Esophagus muscularis mucosa (tissue), 4 donors: ENCODE measurements around the gene FA2H. TPM values are rescaled to one million over a fixed set of nuclear protein-coding genes. Genes with fewer than 3 reads are reported as not detected.

ENCODE experiments used
- DNase-seq: peaks from one replicate; pipeline ENCODE4 v3.0.0-alpha.2; 2017; ENCODE audit errors: extremely low spot score
- H3K27ac ChIP-seq, 4 donors: fragments of 200-600 bp; sonication (generic); replicated peaks in 1 of 4; 1 replicate in 3 of 4; 2 replicates in 1 of 4; pipeline ENCODE4 v1.5.1; 2016 to 2019; ENCODE audit warnings: mild to moderate bottlenecking in 1 of 4
- H3K27me3 ChIP-seq, 4 donors: fragments of 200-600 bp; sonication (generic); one replicate each; pipeline versions ENCODE4 v1.5.1 to v1.6.0; 2016 to 2019
- H3K36me3 ChIP-seq, 4 donors: fragments of 200-600 bp; sonication (generic); one replicate each; pipeline ENCODE4 v1.5.1; 2016 to 2019
- H3K4me1 ChIP-seq, 4 donors: fragments of 200-600 bp; sonication (generic); one replicate each; pipeline ENCODE4 v1.5.1; 2016 to 2019
- H3K4me3 ChIP-seq, 4 donors: fragments of 200-600 bp; sonication (generic); 1 replicate in 2 of 4; 2 replicates in 2 of 4; pipeline ENCODE4 v1.5.1; 2016 to 2019; ENCODE audit warnings: mild to moderate bottlenecking in 4 of 4, moderate library complexity in 1 of 4
- H3K9me3 ChIP-seq, 4 donors: fragments of 200-600 bp; sonication (generic); 1 replicate in 3 of 4; 2 replicates in 1 of 4; pipeline ENCODE4 v1.5.1; 2016 to 2019
- CTCF ChIP-seq, 3 experiments: fragments of 200-600 bp in 2 of 3; fragments of 450-650 bp in 1 of 3; sonication (generic) in 2 of 3; IDR thresholded peaks; one replicate each; pipeline ENCODE4 v1.5.1; 2017 to 2019; ENCODE audit warnings: antibody characterized with exemption in 3 of 3, mild to moderate bottlenecking in 2 of 3, moderate library complexity in 1 of 3
- EP300 ChIP-seq: sonication (generic); formaldehyde crosslinking; IDR thresholded peaks from one replicate; pipeline ENCODE4 v1.6.1; 2017; ENCODE audit warnings: antibody characterized with exemption
- POLR2A ChIP-seq: fragments of 450-650 bp; IDR thresholded peaks from one replicate; pipeline ENCODE4 v1.6.1; 2017; ENCODE audit warnings: antibody characterized with exemption, moderate library complexity, mild to moderate bottlenecking, low read depth
- POLR2AphosphoS5 ChIP-seq, 2 donors: sonication (generic); formaldehyde crosslinking; IDR thresholded peaks; one replicate each; pipeline ENCODE4 v1.6.1; 2017; ENCODE audit warnings: antibody characterized with exemption in 2 of 2
- WGBS: methylation state at CpG from one replicate; pipeline ENCODE4 v1.1.5; 2018; 5-methylcytosine and 5-hydroxymethylcytosine counted together
- intact Hi-C: fragments of 100-400 bp; cut with DNase I; formaldehyde crosslinking; loops from one replicate; pipeline ENCODE4 v1.15.1; 2023
- total RNA-seq, 4 donors: library from RNA; depleted of rRNA; stranded (reverse); fragments of >200 nt; gene quantifications; one replicate each; pipeline versions ENCODE4 v1.1.0 to v1.2.1, GENCODE V29; 2016

Gene FA2H
- total RNA-seq, 4 donors from 2014 or later: 0.50 to 0.92 (median 0.52) TPM; not detected in 1

GRCh38 chr16:74753180-74753579, 21.4 kb downstream of the FA2H start:
- DNase-seq: no peak
- intact Hi-C loops: no loop called here
- Histone ChIP-seq H3K4me1 (no peaks in the 10 kb centered on the region), H3K4me3 (no peak overlapping the region), H3K9me3 (no peaks in the 10 kb centered on the region), H3K36me3 (no peaks in the 10 kb centered on the region), H3K27me3 (peaks cover 0 to 33% (median 0%) of the 10 kb centered on the region in 4 donors), H3K27ac (no peak overlapping the region)
- TF ChIP-seq EP300: no peak
- 91% methylated on average over 6 of the region's 12 CpGs for WGBS

GRCh38 chr16:74752756-74753155, 21.9 kb downstream of the FA2H start:
- intact Hi-C loops: no loop called here
- H3K36me3 ChIP-seq: no peaks in the 10 kb centered on the region
- no peaks in the 10 kb centered on the region for H3K4me1 ChIP-seq
- WGBS: 90% methylated on average over 2 of the region's 5 CpGs
- peaks cover 0 to 37% (median 0%) of the 10 kb centered on the region in 4 donors for H3K27me3 ChIP-seq
- no peak overlapping the region for H3K4me3 ChIP-seq
- DNase-seq: no peak
- TF ChIP-seq CTCF (IDR thresholded peaks at IDR 0.05): no peak
- no peak for TF ChIP-seq EP300
- no peak for TF ChIP-seq POLR2A
- H3K9me3 ChIP-seq: no peaks in the 10 kb centered on the region
- no peak overlapping the region for H3K27ac ChIP-seq

GRCh38 chr16:74752258-74752657, 22.4 kb downstream of the FA2H start:
- intact Hi-C loops: no loop called here
- Histone ChIP-seq H3K4me1 (no peaks in the 10 kb centered on the region), H3K9me3 (no peaks in the 10 kb centered on the region), H3K27ac (no peak overlapping the region), H3K36me3 (no peaks in the 10 kb centered on the region), H3K27me3 (peaks cover 0 to 37% (median 0%) of the 10 kb centered on the region in 4 donors), H3K4me3 (no peak overlapping the region)
- DNase-seq: no peak
- 89% methylated on average over 2 of the region's 2 CpGs for WGBS
- TF ChIP-seq EP300: no peak

GRCh38 chr16:74751658-74752057, 23.0 kb downstream of the FA2H start:
- no peak for DNase-seq
- no peaks in the 10 kb centered on the region for H3K36me3 ChIP-seq
- H3K27ac ChIP-seq: no peak overlapping the region
- H3K27me3 ChIP-seq: peaks cover 0 to 37% (median 0%) of the 10 kb centered on the region in 4 donors
- 81% methylated on average over 5 of the region's 5 CpGs for WGBS
- no peaks in the 10 kb centered on the region for H3K9me3 ChIP-seq
- TF ChIP-seq EP300 (no peak), POLR2A (no peak), CTCF (IDR thresholded peaks at IDR 0.05) (no peak), POLR2AphosphoS5 (IDR thresholded peaks at IDR 0.05) (no peak)
- no peak overlapping the region for H3K4me3 ChIP-seq
- intact Hi-C loops: no loop called here
- no peaks in the 10 kb centered on the region for H3K4me1 ChIP-seq

GRCh38 chr16:74749291-74750055, 25.1 kb downstream of the FA2H start:
- Histone ChIP-seq H3K4me1 (no peaks in the 10 kb centered on the region), H3K27me3 (peaks cover 0 to 22% (median 0%) of the 10 kb centered on the region in 4 donors), H3K27ac (peak overlapping the region in 2 of 4 donors; percentile 18 to 34), H3K36me3 (no peaks in the 10 kb centered on the region), H3K9me3 (no peaks in the 10 kb centered on the region), H3K4me3 (no peak overlapping the region)
- no peak for DNase-seq
- intact Hi-C loops: no loop called here
- no peak for TF ChIP-seq CTCF (IDR thresholded peaks at IDR 0.05)
- TF ChIP-seq POLR2A: no peak
- TF ChIP-seq POLR2AphosphoS5 (IDR thresholded peaks at IDR 0.05): no peak
- no peak for TF ChIP-seq EP300
- WGBS: 65% methylated on average over 19 of the region's 20 CpGs
